ENCODE data around the gene GPC6.

Gene GPC6

GRCh38 chr13:93709506-93710244, 483.1 kb downstream of the GPC6 start:
- DNase-seq, result no peak

GRCh38 chr13:93714171-93714570, 487.6 kb downstream of the GPC6 start:
- no peak for DNase-seq

- DNase-seq, result no peak
Measured at GRCh38 chr13:93715866-93716265, 489.3 kb downstream of the GPC6 start.

- no peak for DNase-seq
Measured at GRCh38 chr13:93716623-93717022, 490.0 kb downstream of the GPC6 start.

- no peak for DNase-seq
Measured at GRCh38 chr13:93721483-93721882, 494.9 kb downstream of the GPC6 start.

- no peak for DNase-seq
Measured at GRCh38 chr13:93723316-93723715, 496.7 kb downstream of the GPC6 start.

- DNase-seq, result no peak
Measured at GRCh38 chr13:93724187-93724586, 497.6 kb downstream of the GPC6 start.

- DNase-seq, result no peak
Measured at GRCh38 chr13:93726173-93726957, 499.8 kb downstream of the GPC6 start.

- no peak for DNase-seq
Measured at GRCh38 chr13:93727211-93728141, 500.9 kb downstream of the GPC6 start.

- no peak for DNase-seq
Measured at GRCh38 chr13:93729383-93729782, 502.8 kb downstream of the GPC6 start.

GRCh38 chr13:93730780-93731179, 504.2 kb downstream of the GPC6 start:
- no peak for DNase-seq

GRCh38 chr13:93732186-93732585, 505.6 kb downstream of the GPC6 start:
- no peak for DNase-seq

GRCh38 chr13:93736081-93736480, 509.5 kb downstream of the GPC6 start:
- DNase-seq, result no peak

- no peak for DNase-seq
Measured at GRCh38 chr13:93736909-93737308, 510.3 kb downstream of the GPC6 start.

GRCh38 chr13:93740334-93740733, 513.7 kb downstream of the GPC6 start:
- no peak for DNase-seq

- DNase-seq, result no peak
Measured at GRCh38 chr13:93744033-93744432, 517.4 kb downstream of the GPC6 start.

GRCh38 chr13:93744886-93745285, 518.3 kb downstream of the GPC6 start:
- DNase-seq, result no peak

GRCh38 chr13:93745884-93746283, 519.3 kb downstream of the GPC6 start:
- DNase-seq, result no peak

- DNase-seq, result no peak
Measured at GRCh38 chr13:93746589-93746988, 520.0 kb downstream of the GPC6 start.

GRCh38 chr13:93750676-93751075, 524.1 kb downstream of the GPC6 start:
- no peak for DNase-seq

- DNase-seq, result no peak
Measured at GRCh38 chr13:93751117-93751516, 524.5 kb downstream of the GPC6 start.

- DNase-seq, result no peak
Measured at GRCh38 chr13:93752541-93752940, 525.9 kb downstream of the GPC6 start.

GRCh38 chr13:93753639-93754038, 527.0 kb downstream of the GPC6 start:
- DNase-seq, result no peak
